Lower lobe of right lung (tissue), 2 donors: ENCODE results near the gene KYNU. TPM values are rescaled to one million over a fixed set of nuclear protein-coding genes. Genes with fewer than 3 reads are reported as not detected.
A peak's percentile ranks its signal among the peaks of the same experiment; 100 is the strongest.

ENCODE experiments used
- ATAC-seq, 2 donors: fragments of 200-7000 bp; cut with Tn5 transposase; one replicate each; pipeline ENCODE4 v1.9.1; 2020 to 2022; ENCODE audit warnings: mild to moderate bottlenecking in 2 of 2, moderate library complexity in 2 of 2
- DNase-seq: peaks from one replicate; pipeline ENCODE4 v3.0.0-alpha.2; 2020
- H3K27ac ChIP-seq: fragments of 200-600 bp; one replicate; pipeline ENCODE4 v1.8.0; 2022
- H3K27me3 ChIP-seq: fragments of 200-600 bp; one replicate; pipeline ENCODE4 v1.8.0; 2022; ENCODE audit warnings: low read depth
- H3K36me3 ChIP-seq: fragments of 200-600 bp; one replicate; pipeline ENCODE4 v1.8.0; 2022; ENCODE audit warnings: mild to moderate bottlenecking
- H3K4me1 ChIP-seq: fragments of 200-600 bp; one replicate; pipeline ENCODE4 v1.8.0; 2022
- H3K4me3 ChIP-seq: fragments of 200-600 bp; one replicate; pipeline ENCODE4 v1.8.0; 2022; ENCODE audit warnings: mild to moderate bottlenecking
- H3K9me3 ChIP-seq: fragments of 200-600 bp; one replicate; pipeline ENCODE4 v1.8.0; 2022
- CTCF ChIP-seq: fragments of 200-600 bp; IDR thresholded peaks from one replicate; pipeline ENCODE4 v1.8.0; 2022; ENCODE audit warnings: antibody characterized with exemption, mild to moderate bottlenecking
- intact Hi-C: fragments of 100-400 bp; cut with DNase I; formaldehyde crosslinking; loops from one replicate; pipeline ENCODE4 v1.11.0; 2022
- total RNA-seq: library from RNA; stranded (reverse); fragmentation: NEBNext Ultra II Directional; extraction: Animal tissue kit (Norgen Biotek cat#: 25700); gene quantifications from one replicate; pipeline ENCODE4 v1.2.1, GENCODE V29; 2021
- donor health status: DM: no; HTN: yes; CAD: no; lungs with severe emphysema.

The KYNU gene
- total RNA-seq, 1 donor from 2014 or later, result 30.6 TPM

GRCh38 chr2:142871396-142871795 is 6.1 kb upstream of the KYNU start:
- Histone ChIP-seq H3K4me3 (no peak overlapping the region), H3K36me3 (no peaks in the 10 kb centered on the region), H3K27ac (no peak overlapping the region), H3K9me3 (no peaks in the 10 kb centered on the region), H3K27me3 (no peaks in the 10 kb centered on the region), H3K4me1 (peaks cover 20% of the 10 kb centered on the region)
- DNase-seq, result no peak
- no peak for ATAC-seq
- intact Hi-C loops, result no loop called here
- no peak for TF ChIP-seq CTCF

- ATAC-seq (peak in 1 of 2 donors; percentile 13), DNase-seq (no peak)
- TF ChIP-seq CTCF, result no peak
- H3K36me3 ChIP-seq, result no peaks in the 10 kb centered on the region
- no peaks in the 10 kb centered on the region for H3K27me3 ChIP-seq
- no peak overlapping the region for H3K4me3 ChIP-seq
- H3K4me1 ChIP-seq, result peaks cover 8% of the 10 kb centered on the region
- H3K27ac ChIP-seq, result peak overlapping the region; percentile 75
- intact Hi-C loops, result no loop called here
- H3K9me3 ChIP-seq, result no peaks in the 10 kb centered on the region
These were observed 4.4 kb upstream of the KYNU start for GRCh38 chr2:142872882-142873724.

GRCh38 chr2:142873831-142874287 is 3.6 kb upstream of the KYNU start:
- H3K27me3 ChIP-seq, result no peaks in the 10 kb centered on the region
- DNase-seq (no peak), ATAC-seq (no peak)
- H3K36me3 ChIP-seq, result no peaks in the 10 kb centered on the region
- H3K4me3 ChIP-seq, result no peak overlapping the region
- intact Hi-C loops, result no loop called here
- no peaks in the 10 kb centered on the region for H3K9me3 ChIP-seq
- no peak for TF ChIP-seq CTCF
- H3K27ac ChIP-seq, result peak overlapping the region; percentile 75
- H3K4me1 ChIP-seq, result peaks cover 8% of the 10 kb centered on the region

- no peaks in the 10 kb centered on the region for H3K36me3 ChIP-seq
- H3K27ac ChIP-seq, result peak overlapping the region; percentile 75
- no peak for TF ChIP-seq CTCF
- H3K27me3 ChIP-seq, result no peaks in the 10 kb centered on the region
- H3K9me3 ChIP-seq, result no peaks in the 10 kb centered on the region
- peak; percentile 96 to 97 for ATAC-seq
- H3K4me1 ChIP-seq, result peaks cover 8% of the 10 kb centered on the region
- peak; percentile 53 for DNase-seq
- H3K4me3 ChIP-seq, result no peak overlapping the region
- intact Hi-C loops, result no loop called here
These were observed 3.1 kb upstream of the KYNU start for GRCh38 chr2:142874293-142874814.

- Histone ChIP-seq H3K36me3 (no peaks in the 10 kb centered on the region), H3K9me3 (no peaks in the 10 kb centered on the region), H3K27me3 (no peaks in the 10 kb centered on the region), H3K4me1 (peaks cover 8% of the 10 kb centered on the region), H3K27ac (peak overlapping the region; percentile 1), H3K4me3 (no peak overlapping the region)
- DNase-seq (no peak), ATAC-seq (no peak)
- intact Hi-C loops, result no loop called here
- TF ChIP-seq CTCF, result no peak
These were observed 2.5 kb upstream of the KYNU start for GRCh38 chr2:142875010-142875409.
